ENCODE data around the gene GRB2.

Gene GRB2

DNA sequence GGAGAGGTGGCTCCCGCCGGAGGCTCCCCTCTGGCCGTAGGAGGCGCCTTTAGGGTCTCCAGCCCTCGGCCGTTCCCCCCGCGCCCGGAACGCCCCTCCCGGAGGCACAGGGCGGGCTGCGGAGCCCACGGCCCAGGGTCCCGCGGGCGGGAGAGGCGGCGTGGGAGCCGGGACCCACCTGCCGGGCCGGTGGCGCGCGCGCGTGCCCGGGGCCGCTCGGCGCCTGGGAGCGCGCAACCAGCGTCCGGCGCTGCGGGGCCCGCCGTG lies 134.6 kb downstream of the GRB2 start, which contains the start of gene MIF4GD:
Gene MIF4GD (minus strand): TSS at position 266 of the 267 bp plus-strand sequence. CDS start 1,036 bp downstream, outside the sequence.
- no peak for TF ChIP-seq YY1 (IDR thresholded peaks at IDR 0.05; ENCODE audit: low read depth)

DNA sequence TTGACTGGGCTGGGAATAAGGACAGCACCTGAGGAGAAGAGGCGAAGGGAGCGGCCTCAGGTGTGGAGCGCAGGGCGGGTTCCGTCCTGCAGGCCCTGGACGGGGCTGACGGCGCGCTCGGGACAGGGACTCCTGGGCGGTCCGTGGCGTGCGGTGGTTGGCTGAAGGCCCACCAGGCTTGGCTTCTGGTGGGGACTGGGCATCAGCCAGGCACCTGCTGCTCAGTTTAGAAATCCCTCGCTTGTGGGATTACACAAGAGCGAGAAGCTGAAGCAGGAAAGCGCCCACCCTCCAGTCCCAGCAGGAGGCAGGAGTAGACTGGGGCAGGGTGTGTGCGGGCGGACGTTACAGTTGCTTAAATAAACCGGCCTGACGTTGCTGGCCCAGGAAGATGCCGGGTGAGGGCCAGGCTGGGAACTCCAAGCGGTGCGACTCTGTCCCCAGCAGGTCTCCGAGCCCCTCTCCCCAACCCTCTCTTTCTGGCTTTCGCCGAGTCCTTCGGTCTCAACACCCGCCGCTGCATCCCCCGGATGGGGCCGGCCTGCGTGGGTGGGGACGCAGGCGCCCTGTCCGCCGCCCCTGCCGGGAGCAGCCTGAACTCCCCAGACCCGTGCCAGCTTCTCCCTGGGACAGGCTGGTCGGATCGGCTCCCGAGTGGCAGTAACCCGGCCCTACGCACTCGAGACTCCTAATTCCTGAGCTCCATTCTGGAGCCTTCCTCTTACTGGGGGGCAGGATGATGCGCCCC lies 135.1 kb downstream of the GRB2 start:
- TF ChIP-seq, protein P1, sequence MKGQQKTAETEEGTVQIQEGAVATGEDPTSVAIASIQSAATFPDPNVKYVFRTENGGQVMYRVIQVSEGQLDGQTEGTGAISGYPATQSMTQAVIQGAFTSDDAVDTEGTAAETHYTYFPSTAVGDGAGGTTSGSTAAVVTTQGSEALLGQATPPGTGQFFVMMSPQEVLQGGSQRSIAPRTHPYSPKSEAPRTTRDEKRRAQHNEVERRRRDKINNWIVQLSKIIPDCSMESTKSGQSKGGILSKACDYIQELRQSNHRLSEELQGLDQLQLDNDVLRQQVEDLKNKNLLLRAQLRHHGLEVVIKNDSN (IDR thresholded peaks at IDR 0.05) = no peak
- TF ChIP-seq EP300 (IDR thresholded peaks at IDR 0.05; ENCODE audit: borderline replicate concordance) = peak; percentile 15; the same call in 1 of the 2 replicates
- TF ChIP-seq CEBPB (IDR thresholded peaks at IDR 0.05) = peak; percentile 77
- TF ChIP-seq ZBTB7A (IDR thresholded peaks at IDR 0.05; ENCODE audit: low read depth) = peak; percentile 94
- peak; percentile 35; the same call in 1 of the 2 replicates for TF ChIP-seq YY1 (IDR thresholded peaks at IDR 0.05; ENCODE audit: low read depth)
- peak; percentile 29; the same call in 1 of the 2 replicates for TF ChIP-seq TCF12 (IDR thresholded peaks at IDR 0.05; ENCODE audit: low read depth)
- TF ChIP-seq, protein P2, sequence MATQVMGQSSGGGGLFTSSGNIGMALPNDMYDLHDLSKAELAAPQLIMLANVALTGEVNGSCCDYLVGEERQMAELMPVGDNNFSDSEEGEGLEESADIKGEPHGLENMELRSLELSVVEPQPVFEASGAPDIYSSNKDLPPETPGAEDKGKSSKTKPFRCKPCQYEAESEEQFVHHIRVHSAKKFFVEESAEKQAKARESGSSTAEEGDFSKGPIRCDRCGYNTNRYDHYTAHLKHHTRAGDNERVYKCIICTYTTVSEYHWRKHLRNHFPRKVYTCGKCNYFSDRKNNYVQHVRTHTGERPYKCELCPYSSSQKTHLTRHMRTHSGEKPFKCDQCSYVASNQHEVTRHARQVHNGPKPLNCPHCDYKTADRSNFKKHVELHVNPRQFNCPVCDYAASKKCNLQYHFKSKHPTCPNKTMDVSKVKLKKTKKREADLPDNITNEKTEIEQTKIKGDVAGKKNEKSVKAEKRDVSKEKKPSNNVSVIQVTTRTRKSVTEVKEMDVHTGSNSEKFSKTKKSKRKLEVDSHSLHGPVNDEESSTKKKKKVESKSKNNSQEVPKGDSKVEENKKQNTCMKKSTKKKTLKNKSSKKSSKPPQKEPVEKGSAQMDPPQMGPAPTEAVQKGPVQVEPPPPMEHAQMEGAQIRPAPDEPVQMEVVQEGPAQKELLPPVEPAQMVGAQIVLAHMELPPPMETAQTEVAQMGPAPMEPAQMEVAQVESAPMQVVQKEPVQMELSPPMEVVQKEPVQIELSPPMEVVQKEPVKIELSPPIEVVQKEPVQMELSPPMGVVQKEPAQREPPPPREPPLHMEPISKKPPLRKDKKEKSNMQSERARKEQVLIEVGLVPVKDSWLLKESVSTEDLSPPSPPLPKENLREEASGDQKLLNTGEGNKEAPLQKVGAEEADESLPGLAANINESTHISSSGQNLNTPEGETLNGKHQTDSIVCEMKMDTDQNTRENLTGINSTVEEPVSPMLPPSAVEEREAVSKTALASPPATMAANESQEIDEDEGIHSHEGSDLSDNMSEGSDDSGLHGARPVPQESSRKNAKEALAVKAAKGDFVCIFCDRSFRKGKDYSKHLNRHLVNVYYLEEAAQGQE (IDR thresholded peaks at IDR 0.05; ENCODE audit: low read depth) = no peak
- TF ChIP-seq TAF1 (IDR thresholded peaks at IDR 0.05; ENCODE audit: low read depth) = 0 out of 2 replicates have a peak, but pooled peaks have one; percentile 37
- peak; percentile 34 for TF ChIP-seq NFIC (IDR thresholded peaks at IDR 0.05)
- no peak for TF ChIP-seq TEAD4 (IDR thresholded peaks at IDR 0.05)
- peak; percentile 40; the same call in 1 of the 2 replicates for TF ChIP-seq RAD21 (IDR thresholded peaks at IDR 0.05; ENCODE audit: low read depth)
- TF ChIP-seq, protein P3, sequence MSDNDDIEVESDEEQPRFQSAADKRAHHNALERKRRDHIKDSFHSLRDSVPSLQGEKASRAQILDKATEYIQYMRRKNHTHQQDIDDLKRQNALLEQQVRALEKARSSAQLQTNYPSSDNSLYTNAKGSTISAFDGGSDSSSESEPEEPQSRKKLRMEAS (IDR thresholded peaks at IDR 0.05) = peak; percentile 64; the same call in 1 of the 2 replicates
- TF ChIP-seq EGR1 (IDR thresholded peaks at IDR 0.05) = peak; percentile 99
- no peak; the same call in 1 of the 2 replicates for TF ChIP-seq FOXM1 (IDR thresholded peaks at IDR 0.05; ENCODE audit: borderline replicate concordance, low read depth)

DNA sequence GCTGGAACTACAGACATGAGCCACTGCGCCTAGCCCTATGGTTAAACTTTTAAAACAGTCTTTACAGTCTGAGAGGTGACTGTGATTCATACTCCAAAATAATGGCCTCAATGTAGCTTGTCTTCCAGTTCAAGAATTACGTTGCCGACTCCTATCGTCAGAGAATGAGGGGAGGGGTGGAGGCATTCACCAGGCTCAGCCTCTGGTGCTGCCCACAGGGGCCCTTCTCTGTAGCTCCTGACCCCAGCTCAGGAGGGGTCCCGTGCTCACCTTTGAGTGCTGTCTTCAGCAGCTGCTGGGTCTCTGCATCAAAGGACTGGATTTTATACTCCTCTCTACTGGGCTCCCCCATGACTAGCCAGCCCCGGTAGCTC lies 135.6 kb downstream of the GRB2 start:
- TF ChIP-seq TCF12 (IDR thresholded peaks at IDR 0.05; ENCODE audit: low read depth) = no peak
- TF ChIP-seq, protein P2 (IDR thresholded peaks at IDR 0.05; ENCODE audit: low read depth) = no peak
- no peak for TF ChIP-seq EP300 (IDR thresholded peaks at IDR 0.05; ENCODE audit: borderline replicate concordance)
- TF ChIP-seq, protein P1 (IDR thresholded peaks at IDR 0.05) = no peak
- TF ChIP-seq, protein P3 (IDR thresholded peaks at IDR 0.05) = no peak
- TF ChIP-seq YY1 (IDR thresholded peaks at IDR 0.05; ENCODE audit: low read depth) = no peak
- TF ChIP-seq NFIC (IDR thresholded peaks at IDR 0.05) = no peak
- no peak for TF ChIP-seq CREB1 (IDR thresholded peaks at IDR 0.05; ENCODE audit: low read depth)
- TF ChIP-seq RAD21 (IDR thresholded peaks at IDR 0.05; ENCODE audit: low read depth) = no peak
- TF ChIP-seq TAF1 (IDR thresholded peaks at IDR 0.05; ENCODE audit: low read depth) = no peak
- TF ChIP-seq TEAD4 (IDR thresholded peaks at IDR 0.05) = no peak
- no peak for TF ChIP-seq ZBTB7A (IDR thresholded peaks at IDR 0.05; ENCODE audit: low read depth)
- no peak for TF ChIP-seq FOXM1 (IDR thresholded peaks at IDR 0.05; ENCODE audit: borderline replicate concordance, low read depth)
- TF ChIP-seq EGR1 (IDR thresholded peaks at IDR 0.05) = no peak
- no peak for TF ChIP-seq CEBPB (IDR thresholded peaks at IDR 0.05)
